WTC11 (cell line): Measurements from ENCODE around the gene CSNK1A1. TPM values are rescaled to one million over a fixed set of nuclear protein-coding genes. Genes with fewer than 3 reads are reported as not detected.

Source experiments
- ATAC-seq: fragments of 200-7000 bp; cut with Tn5 transposase; 2 replicates; pipeline ENCODE4 v1.10.0; 2021; ENCODE audit warnings: mild to moderate bottlenecking, moderate library complexity
- CTCF ChIA-PET: fragments of 300-600 bp; sonication (Branson Sonifier 250); formaldehyde crosslinking; loops from one replicate; lab custom pipeline; 2021; ENCODE audit warnings: antibody characterized with exemption; lab: Charles Lee
- POLR2A ChIA-PET: fragments of 350-600 bp; sonication (Branson Sonifier 250); formaldehyde crosslinking; loops from one replicate; lab custom pipeline; 2021; ENCODE audit warnings: antibody characterized with exemption; lab: Charles Lee
- DNase-seq: peaks from one replicate; pipeline ENCODE4 v3.0.0; 2021; ENCODE audit warnings: low spot score
- H3K27ac Mint-ChIP-seq: 2 replicates; pipeline ENCODE4 v1.8.0; 2021; ENCODE audit warnings: mixed read lengths
- H3K27me3 Mint-ChIP-seq: 2 replicates; pipeline ENCODE4 v1.8.0; 2021; ENCODE audit warnings: low read depth, mild to moderate bottlenecking, moderate library complexity, mixed read lengths
- H3K36me3 Mint-ChIP-seq: 2 replicates; pipeline ENCODE4 v1.8.0; 2021; ENCODE audit warnings: mixed read lengths
- H3K4me1 Mint-ChIP-seq: 2 replicates; pipeline ENCODE4 v1.8.0; 2022; ENCODE audit warnings: mixed read lengths
- H3K4me3 Mint-ChIP-seq: 2 replicates; pipeline ENCODE4 v1.8.0; 2021; ENCODE audit warnings: mild to moderate bottlenecking, moderate library complexity, mixed read lengths
- H3K9me3 Mint-ChIP-seq: 2 replicates; pipeline ENCODE4 v1.8.0; 2021; ENCODE audit warnings: mixed read lengths
- CBFB ChIP-seq: sonication (generic); formaldehyde crosslinking; IDR thresholded peaks from 2 replicates; pipeline ENCODE4 v1.8.1; 2022; ENCODE audit warnings: mild to moderate bottlenecking, low read depth, missing genetic modification reagents
- CDX4 ChIP-seq: fragments of 250-450 bp; sonication (Bioruptor Pico); IDR thresholded peaks from 2 replicates; pipeline ENCODE4 v1.9.0; 2021; ENCODE audit warnings: moderate library complexity, mild to moderate bottlenecking, inconsistent platforms, borderline replicate concordance
- ERG ChIP-seq: fragments of 250-450 bp; sonication (Bioruptor Pico); IDR thresholded peaks from 2 replicates; pipeline ENCODE4 v1.8.0; 2021; ENCODE audit warnings: mild to moderate bottlenecking
- ESRRA ChIP-seq: sonication (generic); formaldehyde crosslinking; IDR thresholded peaks from 2 replicates; pipeline ENCODE4 v1.8.1; 2022; ENCODE audit warnings: mild to moderate bottlenecking, missing genetic modification reagents, borderline replicate concordance
- HMGA2 ChIP-seq: fragments of 250-450 bp; sonication (Bioruptor Pico); IDR thresholded peaks from 2 replicates; pipeline ENCODE4 v1.4.0; 2021; ENCODE audit warnings: mild to moderate bottlenecking, moderate library complexity
- IRF1 ChIP-seq: sonication (generic); formaldehyde crosslinking; IDR thresholded peaks from 2 replicates; pipeline ENCODE4 v1.8.0; 2023; ENCODE audit warnings: missing genetic modification reagents
- MYBL2 ChIP-seq: sonication (generic); formaldehyde crosslinking; IDR thresholded peaks from 2 replicates; pipeline ENCODE4 v1.8.1; 2023; ENCODE audit warnings: mild to moderate bottlenecking, moderate library complexity, missing genetic modification reagents
- PRRX2 ChIP-seq: fragments of 250-450 bp; sonication (Bioruptor Pico); IDR thresholded peaks from 2 replicates; pipeline ENCODE4 v1.8.0; 2021; ENCODE audit warnings: mild to moderate bottlenecking
- SMAD3 ChIP-seq: sonication (generic); formaldehyde crosslinking; IDR thresholded peaks from 2 replicates; pipeline ENCODE4 v1.8.0; 2022; ENCODE audit warnings: missing genetic modification reagents, mild to moderate bottlenecking, borderline replicate concordance
- SOX15 ChIP-seq: fragments of 250-450 bp; sonication (Bioruptor Pico); IDR thresholded peaks from 2 replicates; pipeline ENCODE4 v1.9.0; 2021; ENCODE audit warnings: mild to moderate bottlenecking
- SP1 ChIP-seq: sonication (generic); formaldehyde crosslinking; conservative IDR thresholded peaks from 2 replicates; pipeline ENCODE4 v1.8.1; 2022; ENCODE audit warnings: missing genetic modification reagents
- TCF7 ChIP-seq: sonication (generic); formaldehyde crosslinking; IDR thresholded peaks from 2 replicates; pipeline ENCODE4 v1.8.0; 2022; ENCODE audit warnings: mild to moderate bottlenecking, low read depth, missing genetic modification reagents, moderate library complexity
- ZBTB43 ChIP-seq: sonication (generic); formaldehyde crosslinking; IDR thresholded peaks from 2 replicates; pipeline ENCODE4 v1.8.1; 2023; ENCODE audit warnings: mild to moderate bottlenecking, missing genetic modification reagents
- ZNF138 ChIP-seq: sonication (generic); formaldehyde crosslinking; conservative IDR thresholded peaks from 2 replicates; pipeline ENCODE4 v1.8.1; 2022; ENCODE audit warnings: mild to moderate bottlenecking, moderate library complexity, missing genetic modification reagents
- ZNF219 ChIP-seq: sonication (generic); formaldehyde crosslinking; IDR thresholded peaks from 2 replicates; pipeline ENCODE4 v1.8.0; 2023; ENCODE audit warnings: missing genetic modification reagents, mild to moderate bottlenecking, borderline replicate concordance
- total RNA-seq: library from RNA; stranded (reverse); gene quantifications from 3 replicates; pipeline ENCODE4 v1.2.3, GENCODE V29; 2021
- TF ChIP-seq, protein P1 (sequence below): sonication (generic); formaldehyde crosslinking; IDR thresholded peaks from 2 replicates; pipeline ENCODE4 v1.8.0; 2022; ENCODE audit warnings: missing genetic modification reagents
- TF ChIP-seq, protein P2 (sequence below): fragments of 250-450 bp; sonication (Bioruptor Pico); IDR thresholded peaks from 2 replicates; pipeline ENCODE4 v1.9.0; 2021; ENCODE audit warnings: mild to moderate bottlenecking
- TF ChIP-seq, protein P3 (sequence below): sonication (generic); formaldehyde crosslinking; IDR thresholded peaks from 2 replicates; pipeline ENCODE4 v1.8.1; 2022; ENCODE audit warnings: low read depth, missing genetic modification reagents, borderline replicate concordance

CSNK1A1 gene
- total RNA-seq, 1 experiment from 2014 or later, result 276 TPM

- ATAC-seq (peak; percentile 40; the same call in 1 of the 2 replicates), DNase-seq (no peak)
- Mint-ChIP-seq H3K27me3 (no peaks in the 10 kb centered on the region; the same call in 1 of the 2 replicates), H3K4me3 (no peak overlapping the region), H3K9me3 (no peaks in the 10 kb centered on the region), H3K4me1 (peaks cover 7% of the 10 kb centered on the region; the same call in 1 of the 2 replicates), H3K36me3 (no peaks in the 10 kb centered on the region), H3K27ac (no peak overlapping the region)
- TF ChIP-seq ZNF138 (CRISPR knock-in tag) (no peak), ESRRA (CRISPR knock-in tag) (no peak), ZNF219 (CRISPR knock-in tag) (no peak), PRRX2 (no peak), HMGA2 (no peak), ERG (CRISPR knock-in tag) (no peak)
- POLR2A ChIA-PET, result no interaction called here
- CTCF ChIA-PET, result interaction anchor here (1.2 to 1.3 kb wide), 3 partner anchors 17 to 80 kb away, joined by 3 to 4 read pairs (median 3); partner anchors contain the start of gene CSNK1A1
Measured at GRCh38 chr5:149471406-149472183, 79.6 kb downstream of the CSNK1A1 start.

GRCh38 chr5:149470942-149471341, 80.3 kb downstream of the CSNK1A1 start:
- H3K27ac Mint-ChIP-seq, result no peak overlapping the region
- POLR2A ChIA-PET, result no interaction called here
- ATAC-seq, result peak; percentile 41
- no peak for TF ChIP-seq CBFB
- TF ChIP-seq, protein P1, sequence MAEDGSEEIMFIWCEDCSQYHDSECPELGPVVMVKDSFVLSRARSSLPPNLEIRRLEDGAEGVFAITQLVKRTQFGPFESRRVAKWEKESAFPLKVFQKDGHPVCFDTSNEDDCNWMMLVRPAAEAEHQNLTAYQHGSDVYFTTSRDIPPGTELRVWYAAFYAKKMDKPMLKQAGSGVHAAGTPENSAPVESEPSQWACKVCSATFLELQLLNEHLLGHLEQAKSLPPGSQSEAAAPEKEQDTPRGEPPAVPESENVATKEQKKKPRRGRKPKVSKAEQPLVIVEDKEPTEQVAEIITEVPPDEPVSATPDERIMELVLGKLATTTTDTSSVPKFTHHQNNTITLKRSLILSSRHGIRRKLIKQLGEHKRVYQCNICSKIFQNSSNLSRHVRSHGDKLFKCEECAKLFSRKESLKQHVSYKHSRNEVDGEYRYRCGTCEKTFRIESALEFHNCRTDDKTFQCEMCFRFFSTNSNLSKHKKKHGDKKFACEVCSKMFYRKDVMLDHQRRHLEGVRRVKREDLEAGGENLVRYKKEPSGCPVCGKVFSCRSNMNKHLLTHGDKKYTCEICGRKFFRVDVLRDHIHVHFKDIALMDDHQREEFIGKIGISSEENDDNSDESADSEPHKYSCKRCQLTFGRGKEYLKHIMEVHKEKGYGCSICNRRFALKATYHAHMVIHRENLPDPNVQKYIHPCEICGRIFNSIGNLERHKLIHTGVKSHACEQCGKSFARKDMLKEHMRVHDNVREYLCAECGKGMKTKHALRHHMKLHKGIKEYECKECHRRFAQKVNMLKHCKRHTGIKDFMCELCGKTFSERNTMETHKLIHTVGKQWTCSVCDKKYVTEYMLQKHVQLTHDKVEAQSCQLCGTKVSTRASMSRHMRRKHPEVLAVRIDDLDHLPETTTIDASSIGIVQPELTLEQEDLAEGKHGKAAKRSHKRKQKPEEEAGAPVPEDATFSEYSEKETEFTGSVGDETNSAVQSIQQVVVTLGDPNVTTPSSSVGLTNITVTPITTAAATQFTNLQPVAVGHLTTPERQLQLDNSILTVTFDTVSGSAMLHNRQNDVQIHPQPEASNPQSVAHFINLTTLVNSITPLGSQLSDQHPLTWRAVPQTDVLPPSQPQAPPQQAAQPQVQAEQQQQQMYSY, result peak; percentile 73
- TF ChIP-seq, all 79 proteins: peak for 1
- peaks cover 7% of the 10 kb centered on the region; the same call in 1 of the 2 replicates for H3K4me1 Mint-ChIP-seq
- H3K9me3 Mint-ChIP-seq, result no peaks in the 10 kb centered on the region
- CTCF ChIA-PET, result interaction anchor here (1.2 kb wide), 1 partner anchor 81 kb away, joined by 4 read pairs; the partner anchor contains the start of gene CSNK1A1
- DNase-seq, result no peak
- H3K4me3 Mint-ChIP-seq, result no peak overlapping the region
- no peaks in the 10 kb centered on the region; the same call in 1 of the 2 replicates for H3K27me3 Mint-ChIP-seq
- H3K36me3 Mint-ChIP-seq, result no peaks in the 10 kb centered on the region

DNA sequence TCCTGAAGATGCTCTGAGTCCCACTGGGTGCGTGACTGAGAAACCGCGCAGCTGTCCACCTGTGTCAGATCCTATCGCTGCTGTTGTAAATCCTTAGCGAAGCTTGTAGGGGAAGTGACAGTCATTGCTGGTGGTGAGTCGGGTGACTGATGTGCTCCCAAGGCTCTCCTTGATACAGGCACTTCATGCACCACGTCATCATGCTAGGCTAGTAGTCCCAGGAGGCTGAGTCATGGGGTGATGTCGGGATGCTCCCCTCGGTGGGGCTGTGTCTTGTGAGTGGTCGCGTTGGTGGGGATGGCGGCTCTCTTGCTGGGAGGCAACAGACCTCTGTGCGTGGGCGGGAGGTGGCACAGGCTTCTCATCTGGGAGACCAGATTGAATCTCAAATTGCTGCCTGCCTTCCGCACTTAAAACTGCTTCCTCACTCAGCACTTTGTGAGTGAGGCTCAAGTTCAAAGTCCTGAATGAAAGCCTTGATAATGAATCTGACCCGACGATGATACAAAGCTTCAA, 84.7 kb downstream of the CSNK1A1 start:
- H3K27me3 Mint-ChIP-seq, result no peaks in the 10 kb centered on the region; the same call in 1 of the 2 replicates
- H3K4me1 Mint-ChIP-seq, result peaks cover 4% of the 10 kb centered on the region; the same call in 1 of the 2 replicates
- no peak overlapping the region for H3K4me3 Mint-ChIP-seq
- ChIA-PET POLR2A (no interaction called here), CTCF (interaction anchor here (1.2 kb wide), 1 partner anchor 32 kb away, joined by 5 read pairs; no protein-coding TSS in a partner anchor)
- no peaks in the 10 kb centered on the region for H3K36me3 Mint-ChIP-seq
- no peaks in the 10 kb centered on the region for H3K9me3 Mint-ChIP-seq
- no peak overlapping the region for H3K27ac Mint-ChIP-seq
- ATAC-seq, result no peak
- DNase-seq, result no peak
- TF ChIP-seq SMAD3 (no peak), ZBTB43 (CRISPR knock-in tag) (no peak), CDX4 (no peak), TCF7 (CRISPR knock-in tag) (no peak), IRF1 (CRISPR knock-in tag) (no peak), SP1 (no peak), SOX15 (CRISPR knock-in tag) (no peak), MYBL2 (CRISPR knock-in tag) (no peak)
- TF ChIP-seq, protein P2, sequence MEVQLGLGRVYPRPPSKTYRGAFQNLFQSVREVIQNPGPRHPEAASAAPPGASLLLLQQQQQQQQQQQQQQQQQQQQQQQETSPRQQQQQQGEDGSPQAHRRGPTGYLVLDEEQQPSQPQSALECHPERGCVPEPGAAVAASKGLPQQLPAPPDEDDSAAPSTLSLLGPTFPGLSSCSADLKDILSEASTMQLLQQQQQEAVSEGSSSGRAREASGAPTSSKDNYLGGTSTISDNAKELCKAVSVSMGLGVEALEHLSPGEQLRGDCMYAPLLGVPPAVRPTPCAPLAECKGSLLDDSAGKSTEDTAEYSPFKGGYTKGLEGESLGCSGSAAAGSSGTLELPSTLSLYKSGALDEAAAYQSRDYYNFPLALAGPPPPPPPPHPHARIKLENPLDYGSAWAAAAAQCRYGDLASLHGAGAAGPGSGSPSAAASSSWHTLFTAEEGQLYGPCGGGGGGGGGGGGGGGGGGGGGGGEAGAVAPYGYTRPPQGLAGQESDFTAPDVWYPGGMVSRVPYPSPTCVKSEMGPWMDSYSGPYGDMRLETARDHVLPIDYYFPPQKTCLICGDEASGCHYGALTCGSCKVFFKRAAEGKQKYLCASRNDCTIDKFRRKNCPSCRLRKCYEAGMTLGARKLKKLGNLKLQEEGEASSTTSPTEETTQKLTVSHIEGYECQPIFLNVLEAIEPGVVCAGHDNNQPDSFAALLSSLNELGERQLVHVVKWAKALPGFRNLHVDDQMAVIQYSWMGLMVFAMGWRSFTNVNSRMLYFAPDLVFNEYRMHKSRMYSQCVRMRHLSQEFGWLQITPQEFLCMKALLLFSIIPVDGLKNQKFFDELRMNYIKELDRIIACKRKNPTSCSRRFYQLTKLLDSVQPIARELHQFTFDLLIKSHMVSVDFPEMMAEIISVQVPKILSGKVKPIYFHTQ (CRISPR knock-in tag), result no peak
- TF ChIP-seq, protein P3, sequence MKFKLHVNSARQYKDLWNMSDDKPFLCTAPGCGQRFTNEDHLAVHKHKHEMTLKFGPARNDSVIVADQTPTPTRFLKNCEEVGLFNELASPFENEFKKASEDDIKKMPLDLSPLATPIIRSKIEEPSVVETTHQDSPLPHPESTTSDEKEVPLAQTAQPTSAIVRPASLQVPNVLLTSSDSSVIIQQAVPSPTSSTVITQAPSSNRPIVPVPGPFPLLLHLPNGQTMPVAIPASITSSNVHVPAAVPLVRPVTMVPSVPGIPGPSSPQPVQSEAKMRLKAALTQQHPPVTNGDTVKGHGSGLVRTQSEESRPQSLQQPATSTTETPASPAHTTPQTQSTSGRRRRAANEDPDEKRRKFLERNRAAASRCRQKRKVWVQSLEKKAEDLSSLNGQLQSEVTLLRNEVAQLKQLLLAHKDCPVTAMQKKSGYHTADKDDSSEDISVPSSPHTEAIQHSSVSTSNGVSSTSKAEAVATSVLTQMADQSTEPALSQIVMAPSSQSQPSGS (CRISPR knock-in tag), result no peak
